NT2/D1 (cell line): ENCODE data around the gene DLG2.
"Not testable (repeated sequence)": the region's sequence is repeated elsewhere in the genome, so short reads cannot be mapped to it uniquely, and the experiment has no call there.

Source experiments
- DNase-seq: peaks from one replicate; pipeline ENCODE4 v3.0.0-alpha.2; 2011; ENCODE audit warnings: low read depth, low spot score
- H3K27me3 ChIP-seq: 2 replicates; pipeline ENCODE4 v1.6.0; 2011; ENCODE audit warnings: mild to moderate bottlenecking; ENCODE audit not compliant: insufficient read length, insufficient read depth
- H3K36me3 ChIP-seq: 2 replicates; pipeline ENCODE4 v1.6.1; 2011; ENCODE audit warnings: mild to moderate bottlenecking, low read length, mixed read lengths; ENCODE audit not compliant: insufficient read depth, insufficient read length
- H3K4me1 ChIP-seq: 2 replicates; pipeline ENCODE4 v1.5.1; 2011; ENCODE audit not compliant: insufficient read depth, insufficient read length
- H3K4me3 ChIP-seq: 2 replicates; pipeline ENCODE4 v1.5.1; 2011; ENCODE audit warnings: low read depth; ENCODE audit not compliant: insufficient read length
- H3K9ac ChIP-seq: 2 replicates; pipeline ENCODE4 v1.6.0; 2011; ENCODE audit warnings: low read depth; ENCODE audit not compliant: insufficient read length
- H3K9me3 ChIP-seq: 2 replicates; pipeline ENCODE4 v1.5.1; 2011; ENCODE audit warnings: mild to moderate bottlenecking, low read length; ENCODE audit not compliant: insufficient read depth
- SUZ12 ChIP-seq: IDR thresholded peaks from 2 replicates; pipeline ENCODE4 v1.6.1; 2011; ENCODE audit not compliant: insufficient read length, insufficient read depth; ENCODE audit errors: extremely low read depth
- YY1 ChIP-seq: IDR thresholded peaks from 2 replicates; pipeline ENCODE4 v1.6.1; 2011; ENCODE audit not compliant: insufficient read length, insufficient read depth
- ZNF274 ChIP-seq: IDR thresholded peaks from 2 replicates; pipeline ENCODE4 v1.6.1; 2011; ENCODE audit warnings: mild to moderate bottlenecking, low read depth, low read length

Gene DLG2

DNA sequence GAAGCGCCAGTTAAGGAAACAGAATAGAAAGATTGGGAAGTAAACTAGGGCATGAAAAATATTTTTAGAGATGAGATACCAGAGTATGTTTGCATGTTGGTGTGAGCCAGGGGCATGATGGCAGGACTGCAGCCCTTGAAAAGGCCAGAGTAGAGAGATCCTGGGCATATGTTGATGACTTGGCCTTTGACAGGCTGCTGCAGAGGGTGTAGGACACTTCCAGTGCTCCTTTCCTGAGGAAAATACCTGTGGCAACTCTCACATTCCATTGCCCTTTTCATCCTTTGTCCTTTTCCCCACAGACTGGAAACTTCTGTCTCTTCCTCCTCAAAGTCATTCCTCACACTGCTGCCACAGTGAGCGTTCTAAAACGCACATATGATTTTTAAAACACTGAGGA is 2190.3 kb downstream of the DLG2 start:
- H3K9ac ChIP-seq, result no peak overlapping the region
- no peak for DNase-seq
- TF ChIP-seq SUZ12, result no peak
- H3K36me3 ChIP-seq, result no peaks in the 10 kb centered on the region
- H3K27me3 ChIP-seq, result no peaks in the 10 kb centered on the region
- no peaks in the 10 kb centered on the region for H3K9me3 ChIP-seq
- H3K4me3 ChIP-seq, result no peak overlapping the region
- H3K4me1 ChIP-seq, result no peaks in the 10 kb centered on the region

DNA sequence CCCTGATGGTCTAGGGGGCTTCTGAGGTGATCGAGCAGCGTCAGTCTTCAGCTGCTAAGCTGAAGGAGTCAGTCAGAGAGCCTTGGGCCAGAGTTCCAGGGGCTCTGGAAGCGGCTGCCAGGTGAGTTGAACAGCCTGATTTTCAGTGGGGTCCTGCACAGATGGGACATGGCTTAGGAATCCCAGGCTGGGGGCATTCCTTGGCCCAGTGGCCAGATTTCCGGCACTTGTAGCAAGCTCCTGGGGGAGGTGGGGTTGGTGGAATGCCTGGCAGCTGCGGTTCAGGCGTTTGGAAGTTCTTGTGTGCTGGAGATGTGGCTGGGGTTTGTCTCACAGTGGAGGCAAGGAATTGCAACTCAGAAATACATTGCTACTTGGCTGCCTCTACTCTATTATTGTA is 2192.3 kb downstream of the DLG2 start:
- not testable (repeated sequence) for H3K9me3 ChIP-seq, H3K4me3 ChIP-seq, H3K27me3 ChIP-seq, H3K9ac ChIP-seq, DNase-seq, H3K4me1 ChIP-seq, H3K36me3 ChIP-seq

DNA sequence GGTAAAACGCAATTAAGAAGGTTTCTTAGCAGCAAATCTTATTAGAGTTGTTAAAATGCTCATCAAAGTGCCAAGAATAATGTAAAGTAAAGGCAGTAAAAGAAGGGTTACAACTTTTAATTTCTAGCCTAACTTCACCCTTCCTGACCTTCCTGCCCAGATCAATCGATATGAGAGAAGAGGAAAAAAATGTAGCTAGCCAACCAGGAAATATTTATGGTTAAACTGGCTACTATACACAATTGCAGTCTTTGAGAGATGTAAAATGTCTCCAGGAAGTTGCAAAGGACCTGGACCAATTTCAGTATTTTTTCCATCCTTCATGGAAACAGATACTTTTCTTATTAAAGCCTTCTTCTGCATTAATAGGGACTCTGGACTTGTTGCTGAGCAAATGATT is 2199.2 kb downstream of the DLG2 start:
- H3K36me3 ChIP-seq, result no peaks in the 10 kb centered on the region

GRCh38 chr11:83427501-83427900 is 2199.6 kb downstream of the DLG2 start:
- TF ChIP-seq SUZ12, result no peak

More for the DNA sequence above, 2199.2 kb downstream of the DLG2 start:
- Histone ChIP-seq H3K4me1 (no peaks in the 10 kb centered on the region), H3K9ac (no peak overlapping the region), H3K4me3 (no peak overlapping the region), H3K9me3 (peaks cover 3% of the 10 kb centered on the region; the same call in 1 of the 2 replicates), H3K27me3 (no peaks in the 10 kb centered on the region)
- no peak for TF ChIP-seq SUZ12
- no peak for TF ChIP-seq YY1
- TF ChIP-seq ZNF274, result no peak
- DNase-seq, result no peak

GRCh38 chr11:83425137-83425466 is 2202.0 kb downstream of the DLG2 start:
- Histone ChIP-seq H3K4me1 (no peaks in the 10 kb centered on the region), H3K9me3 (peaks cover 17% of the 10 kb centered on the region; the same call in 1 of the 2 replicates), H3K36me3 (no peaks in the 10 kb centered on the region), H3K9ac (no peak overlapping the region), H3K4me3 (no peak overlapping the region), H3K27me3 (no peaks in the 10 kb centered on the region)
- no peak for DNase-seq
- TF ChIP-seq YY1 (no peak), ZNF274 (no peak), SUZ12 (no peak)

More at GRCh38 chr11:83427501-83427900, 2199.6 kb downstream of the DLG2 start:
- Histone ChIP-seq H3K9me3 (peaks cover 8% of the 10 kb centered on the region; the same call in 1 of the 2 replicates), H3K9ac (no peak overlapping the region), H3K27me3 (no peaks in the 10 kb centered on the region), H3K36me3 (no peaks in the 10 kb centered on the region), H3K4me3 (no peak overlapping the region), H3K4me1 (no peaks in the 10 kb centered on the region)
- no peak for DNase-seq

DNA sequence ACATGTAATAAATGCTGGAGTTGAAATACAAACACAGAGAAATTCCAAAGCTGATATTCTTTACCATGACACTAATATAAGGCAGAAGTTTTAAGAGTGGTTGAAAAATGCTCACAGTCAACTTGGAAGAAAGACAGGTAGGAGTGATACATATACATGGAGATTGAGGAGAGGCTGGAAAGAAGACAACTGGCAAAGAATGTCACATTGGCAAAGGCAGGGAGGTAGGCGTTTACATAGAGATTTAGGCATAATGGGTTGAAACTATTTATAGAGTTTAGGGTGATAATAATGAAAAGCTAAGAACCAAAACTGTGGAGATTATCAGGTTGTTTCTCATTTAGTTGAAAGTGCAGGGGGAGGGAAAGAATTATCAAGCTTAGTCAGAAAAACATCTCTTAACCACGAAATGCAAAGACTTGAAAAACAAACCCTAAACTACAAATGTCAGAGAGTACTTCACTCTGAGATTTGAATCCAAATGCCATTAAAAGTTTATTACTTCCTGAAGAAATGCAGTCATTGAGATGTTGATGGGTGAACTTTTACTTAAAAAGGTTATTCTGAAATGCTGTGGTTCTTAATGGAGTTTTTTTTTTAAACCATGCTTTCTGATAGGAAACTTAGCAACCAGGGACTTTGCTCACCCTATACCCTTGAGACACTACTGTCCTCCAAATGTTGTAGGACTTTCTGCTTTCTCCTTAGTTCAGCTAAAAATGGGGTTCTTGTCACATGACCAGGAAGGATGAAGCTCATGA is 2202.6 kb downstream of the DLG2 start:
- DNase-seq, result no peak
- Histone ChIP-seq H3K4me3 (no peak overlapping the region), H3K9me3 (peaks cover 17% of the 10 kb centered on the region; the same call in 1 of the 2 replicates), H3K27me3 (no peaks in the 10 kb centered on the region), H3K9ac (no peak overlapping the region), H3K36me3 (no peaks in the 10 kb centered on the region), H3K4me1 (no peaks in the 10 kb centered on the region)
- TF ChIP-seq YY1, result no peak
- no peak for TF ChIP-seq ZNF274
- TF ChIP-seq SUZ12, result no peak

- not testable (repeated sequence) for H3K36me3 ChIP-seq, H3K27me3 ChIP-seq, H3K4me3 ChIP-seq, H3K4me1 ChIP-seq, H3K9ac ChIP-seq, DNase-seq
- peaks cover 17% of the 10 kb centered on the region; the same call in 1 of the 2 replicates for H3K9me3 ChIP-seq
Observed at GRCh38 chr11:83422641-83423040, 2204.5 kb downstream of the DLG2 start.
